NCI-H2081 (cell line): ENCODE data around the gene PA2G4.
"Not testable (repeated sequence)": the region's sequence is repeated elsewhere in the genome, so short reads cannot be mapped to it uniquely, and the experiment has no call there.

ENCODE experiments used
- DNase-seq, 2 experiments: peaks; one replicate each; lab custom pipeline; 2025; lab: John Stamatoyannopoulos, UW

Gene PA2G4

DNA sequence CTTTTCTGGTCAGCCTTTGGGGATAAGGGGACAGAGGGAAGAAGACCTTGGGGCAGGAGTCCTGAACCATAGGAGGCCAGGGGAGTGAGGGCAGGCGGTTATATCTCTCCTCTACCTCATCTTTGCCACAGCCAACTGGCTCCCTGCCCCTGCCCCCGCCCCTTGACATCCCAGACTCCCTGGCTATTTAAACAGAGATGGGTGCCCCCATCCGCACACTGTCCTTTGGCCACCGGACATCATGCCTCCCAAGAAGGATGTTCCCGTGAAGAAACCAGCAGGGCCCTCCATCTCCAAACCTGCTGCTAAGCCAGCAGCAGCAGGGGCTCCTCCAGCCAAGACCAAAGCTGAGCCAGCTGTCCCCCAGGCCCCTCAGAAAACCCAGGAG lies 49.3 kb downstream of the PA2G4 start:
- DNase-seq: no peak

DNA sequence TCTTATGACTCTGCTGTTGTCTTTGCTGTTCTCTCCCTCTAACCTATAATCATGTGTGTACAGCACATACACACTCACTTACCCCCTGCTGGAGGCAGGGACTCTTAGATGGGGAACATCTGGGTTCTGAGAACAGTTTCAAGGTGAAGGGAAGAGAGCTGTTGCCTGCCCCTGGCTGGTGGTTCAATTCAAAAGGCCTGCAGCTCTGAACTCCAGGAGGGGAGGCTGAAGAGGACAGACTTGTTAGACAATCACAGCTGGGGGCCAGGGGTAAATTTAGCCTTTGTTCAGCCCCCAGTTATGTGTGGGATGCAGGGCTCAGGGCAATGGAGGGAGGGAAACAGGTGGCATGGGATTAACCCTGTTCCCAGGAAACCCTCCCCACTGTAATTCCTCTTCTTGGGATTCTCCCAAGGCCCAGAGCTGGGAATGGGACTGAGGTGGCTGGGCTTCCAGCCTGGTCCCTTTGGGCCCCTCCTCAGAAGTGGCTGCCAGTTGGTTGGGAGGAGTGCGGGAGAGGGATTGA lies 50.0 kb downstream of the PA2G4 start:
- DNase-seq: peak in 1 of 2 experiments; percentile 27

DNA sequence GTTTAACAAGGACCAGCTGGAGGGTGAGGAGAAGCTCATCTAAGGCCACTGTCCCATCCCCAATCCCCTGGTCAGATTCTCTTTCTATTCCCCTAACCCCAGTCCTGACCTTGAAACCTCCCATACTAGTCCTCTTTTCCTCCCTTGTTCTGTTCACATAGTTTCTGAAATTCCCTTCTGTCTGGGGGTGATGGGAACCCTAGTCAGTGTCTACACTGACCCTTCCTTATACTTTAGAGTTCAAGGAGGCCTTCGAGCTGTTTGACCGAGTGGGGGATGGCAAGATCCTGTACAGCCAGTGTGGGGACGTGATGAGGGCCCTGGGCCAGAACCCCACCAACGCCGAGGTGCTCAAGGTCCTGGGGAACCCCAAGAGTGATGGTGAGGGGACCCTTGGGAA lies 50.5 kb downstream of the PA2G4 start:
- DNase-seq: no peak

DNA sequence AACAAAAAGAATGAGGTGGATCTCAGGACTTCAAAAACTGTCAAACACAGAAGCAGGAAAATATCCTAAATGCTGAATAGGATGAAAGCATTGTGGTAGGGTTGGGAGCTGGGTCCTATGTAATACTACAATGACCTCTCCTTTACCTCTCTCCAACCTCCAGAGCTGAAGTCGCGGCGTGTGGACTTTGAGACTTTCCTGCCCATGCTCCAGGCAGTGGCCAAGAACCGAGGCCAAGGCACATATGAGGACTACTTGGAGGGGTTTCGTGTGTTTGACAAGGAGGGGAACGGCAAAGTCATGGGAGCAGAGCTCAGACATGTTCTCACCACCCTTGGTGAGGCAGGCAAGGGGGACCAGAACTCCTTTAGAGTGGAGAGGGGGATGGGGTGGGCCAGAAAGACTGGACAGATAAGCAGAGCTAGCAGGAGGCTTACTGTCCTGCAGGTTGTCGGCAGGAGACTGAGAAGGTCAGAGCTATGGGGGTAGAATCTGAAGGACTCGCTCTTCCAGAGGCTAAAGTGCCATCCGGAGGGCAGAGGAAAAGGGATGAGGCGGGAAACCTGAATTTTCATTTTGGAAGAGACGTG lies 51.0 kb downstream of the PA2G4 start:
- DNase-seq: no peak

DNA sequence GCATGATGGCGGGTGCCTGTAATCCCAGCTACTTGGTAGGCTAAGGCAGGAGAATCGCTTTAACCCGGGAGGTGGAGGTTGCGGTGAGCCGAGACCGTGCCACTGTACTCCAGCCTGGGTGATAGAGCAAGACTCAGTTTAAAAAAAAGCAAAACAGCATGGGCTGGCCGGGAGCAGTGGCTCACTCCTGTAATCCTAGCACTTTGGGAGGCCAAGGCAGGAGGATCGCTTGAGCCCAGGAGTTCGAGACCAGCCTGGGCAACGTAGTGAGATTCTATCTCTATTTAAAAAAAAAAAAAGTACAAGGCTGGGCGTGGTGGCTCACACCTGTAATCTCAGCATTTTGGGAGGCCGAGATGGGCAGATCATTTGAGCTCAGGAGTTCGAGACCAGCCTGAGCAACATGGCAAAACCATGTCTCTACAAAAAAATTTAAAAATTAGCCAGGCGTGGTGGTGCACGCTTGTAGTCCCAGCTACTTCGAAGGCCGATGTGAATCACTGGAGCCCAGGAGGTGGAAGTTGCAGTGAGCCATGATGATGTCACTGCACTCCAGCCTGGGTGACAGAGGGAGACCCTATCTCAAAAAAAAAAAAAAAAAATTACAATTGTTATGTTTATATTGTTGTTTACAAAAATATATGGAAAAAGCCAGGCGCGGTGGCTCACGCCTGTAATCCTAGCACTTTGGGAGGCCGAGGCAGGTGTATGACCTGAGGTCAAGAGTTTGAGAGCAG lies 52.3 kb downstream of the PA2G4 start:
- not testable (repeated sequence) for DNase-seq

DNA sequence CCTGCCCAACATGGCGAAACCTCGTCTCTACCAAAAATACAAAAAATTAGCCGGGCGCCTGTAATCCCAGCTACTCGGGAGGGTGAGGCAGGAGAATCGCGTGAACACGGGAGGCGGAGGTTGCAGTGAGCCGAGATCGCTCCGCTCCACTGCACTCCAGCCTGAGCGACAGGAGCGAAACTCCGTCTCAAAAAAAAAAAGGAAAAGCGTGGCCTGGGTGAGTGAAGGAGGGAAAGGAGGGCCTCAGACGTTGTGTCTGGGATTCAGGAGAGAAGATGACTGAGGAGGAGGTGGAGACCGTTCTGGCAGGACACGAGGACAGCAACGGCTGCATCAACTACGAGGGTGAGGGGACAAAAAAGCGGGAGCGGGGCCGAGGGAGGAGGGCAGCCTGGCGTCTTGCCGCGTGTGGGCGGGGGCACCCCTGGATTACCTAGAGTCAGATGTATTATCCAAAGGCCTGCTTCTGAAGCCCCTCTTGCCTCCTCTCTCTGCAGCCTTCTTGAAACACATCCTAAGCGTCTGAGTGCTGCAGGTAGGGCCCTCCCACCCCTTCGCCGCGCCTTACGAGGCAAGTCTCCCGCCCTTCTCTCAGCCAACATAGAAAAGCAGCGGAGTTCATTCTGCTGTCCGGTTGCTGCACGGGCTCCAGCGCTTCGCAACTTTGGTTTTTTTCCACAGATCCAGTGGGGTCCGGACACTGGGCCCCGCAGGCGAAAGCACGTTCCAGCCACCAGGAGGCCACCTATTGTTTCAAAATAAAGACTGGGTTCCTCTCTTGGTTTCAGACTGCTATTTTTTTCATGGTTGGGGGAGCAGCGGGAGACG lies 53.1 kb downstream of the PA2G4 start:
- DNase-seq: peak; percentile 80 to 84

DNA sequence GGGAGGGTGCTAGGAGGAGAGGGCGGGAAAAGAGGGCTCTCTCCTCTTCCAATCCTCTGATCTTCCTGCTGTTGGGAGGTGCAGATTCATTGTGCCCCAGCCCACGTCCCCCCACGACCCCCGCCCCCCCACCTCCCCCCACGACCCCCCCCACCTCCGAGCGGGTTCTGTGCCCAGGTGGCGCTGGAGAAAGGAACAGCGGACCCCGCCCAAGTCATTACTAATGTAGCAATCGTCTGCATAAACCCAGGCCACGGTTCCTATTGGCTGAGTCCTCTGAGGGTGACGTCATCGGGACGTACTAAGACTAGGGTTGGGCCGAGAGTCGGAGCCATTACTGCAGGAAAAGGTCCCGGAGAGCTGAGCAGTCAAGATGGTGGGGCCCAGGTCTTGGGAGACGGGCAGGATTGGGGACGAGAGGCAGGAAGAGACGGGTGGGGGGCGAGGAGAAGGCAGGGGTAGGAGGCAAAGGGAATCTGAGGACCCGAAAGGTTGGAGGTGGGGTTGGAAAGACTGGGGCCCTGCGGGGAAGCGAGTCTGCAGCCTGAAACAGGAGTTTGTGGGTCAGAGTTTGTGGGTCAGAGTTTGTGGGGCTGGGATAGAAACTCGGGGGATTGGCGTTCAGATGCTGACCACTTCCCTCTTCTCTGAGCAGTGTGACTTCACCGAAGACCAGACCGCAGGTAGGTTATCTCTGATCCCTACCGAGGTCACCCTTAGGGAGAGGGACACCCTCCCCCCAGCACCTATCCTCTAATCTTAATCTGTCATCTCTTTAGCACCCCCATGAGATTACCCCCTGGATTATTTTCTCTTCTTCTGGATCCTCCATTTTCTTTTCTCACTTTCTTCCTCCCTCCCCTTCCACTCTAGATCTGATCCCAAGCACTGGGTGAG lies 53.9 kb downstream of the PA2G4 start, which contains the start of gene MYL6:
MYL6 (plus strand) TSS at position 331 of the 897 bp plus-strand sequence; CDS start at position 374, 43 bp downstream.
- DNase-seq: peak; percentile 99

DNA sequence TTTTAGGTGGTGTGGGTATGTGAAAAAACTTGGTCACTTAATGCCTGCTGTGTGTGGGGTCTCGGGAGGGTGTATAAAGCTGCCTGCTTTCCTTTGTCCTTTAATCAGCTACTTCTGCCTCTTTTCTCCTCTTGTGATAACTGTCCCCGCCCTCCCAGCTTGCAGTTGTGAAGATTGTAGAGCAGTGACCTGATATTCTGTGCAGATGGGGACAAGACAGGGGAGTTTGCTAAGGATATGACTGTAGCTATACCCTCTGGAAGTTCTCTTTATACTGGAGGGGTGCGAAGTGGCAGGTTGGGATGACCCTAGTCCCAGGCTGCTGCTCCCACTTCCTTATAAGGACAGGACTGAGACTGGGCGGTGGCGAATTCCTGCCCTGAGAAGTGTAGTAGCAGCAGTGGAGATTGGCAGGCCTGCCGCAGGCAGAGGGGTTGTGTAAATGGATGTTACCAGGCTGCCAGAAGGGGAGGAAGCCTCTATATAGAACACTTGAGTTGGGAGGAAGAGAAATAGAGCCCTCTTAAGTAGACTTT lies 54.6 kb downstream of the PA2G4 start:
- peak in 1 of 2 experiments; percentile 56 for DNase-seq

DNA sequence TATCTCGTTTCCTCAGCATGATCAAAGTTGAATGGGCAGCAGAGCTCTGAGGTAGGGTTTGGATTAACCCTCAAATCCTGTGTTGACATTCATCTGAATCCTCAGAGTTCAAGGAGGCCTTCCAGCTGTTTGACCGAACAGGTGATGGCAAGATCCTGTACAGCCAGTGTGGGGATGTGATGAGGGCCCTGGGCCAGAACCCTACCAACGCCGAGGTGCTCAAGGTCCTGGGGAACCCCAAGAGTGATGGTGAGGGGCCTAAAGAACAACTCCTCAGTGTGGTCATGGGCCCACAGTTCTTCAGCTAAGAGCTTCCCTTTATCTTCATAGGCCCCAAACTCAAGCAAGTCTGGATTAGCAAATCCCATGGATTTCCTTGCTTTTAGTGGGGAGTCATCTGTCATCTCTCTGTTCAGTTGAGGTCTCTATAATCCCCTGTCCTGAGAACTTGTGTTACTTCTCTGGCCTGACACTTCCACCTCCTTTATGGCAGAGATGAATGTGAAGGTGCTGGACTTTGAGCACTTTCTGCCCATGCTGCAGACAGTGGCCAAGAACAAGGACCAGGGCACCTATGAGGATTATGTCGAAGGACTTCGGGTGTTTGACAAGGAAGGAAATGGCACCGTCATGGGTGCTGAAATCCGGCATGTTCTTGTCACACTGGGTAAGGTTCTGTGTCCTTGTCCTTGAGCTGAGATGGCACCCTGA lies 55.3 kb downstream of the PA2G4 start:
- peak in 1 of 2 experiments; percentile 17 for DNase-seq

DNA sequence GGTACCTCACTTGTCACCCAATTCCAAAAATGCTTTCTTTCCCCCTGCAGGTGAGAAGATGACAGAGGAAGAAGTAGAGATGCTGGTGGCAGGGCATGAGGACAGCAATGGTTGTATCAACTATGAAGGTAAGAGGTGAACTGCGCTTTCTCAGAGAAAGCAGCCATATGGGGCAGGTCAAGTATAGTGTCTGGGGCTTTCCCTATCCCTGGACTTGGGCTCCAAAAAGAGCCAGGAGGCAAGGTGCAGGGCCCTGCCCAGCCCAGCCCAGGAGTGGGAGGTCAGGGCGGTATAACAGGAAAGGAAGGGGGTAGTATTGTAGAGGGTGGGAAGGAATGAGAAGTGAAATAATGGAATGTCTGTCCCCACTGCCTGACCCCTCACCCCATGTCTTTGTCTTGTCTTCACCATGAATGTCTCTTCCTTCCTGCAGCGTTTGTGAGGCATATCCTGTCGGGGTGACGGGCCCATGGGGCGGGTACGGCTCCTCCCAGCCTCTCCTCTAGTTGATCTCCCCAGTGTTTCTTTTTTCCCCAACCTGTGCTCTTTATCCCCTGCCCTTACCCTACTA lies 55.9 kb downstream of the PA2G4 start:
- DNase-seq: peak in 1 of 2 experiments; percentile 17

DNA sequence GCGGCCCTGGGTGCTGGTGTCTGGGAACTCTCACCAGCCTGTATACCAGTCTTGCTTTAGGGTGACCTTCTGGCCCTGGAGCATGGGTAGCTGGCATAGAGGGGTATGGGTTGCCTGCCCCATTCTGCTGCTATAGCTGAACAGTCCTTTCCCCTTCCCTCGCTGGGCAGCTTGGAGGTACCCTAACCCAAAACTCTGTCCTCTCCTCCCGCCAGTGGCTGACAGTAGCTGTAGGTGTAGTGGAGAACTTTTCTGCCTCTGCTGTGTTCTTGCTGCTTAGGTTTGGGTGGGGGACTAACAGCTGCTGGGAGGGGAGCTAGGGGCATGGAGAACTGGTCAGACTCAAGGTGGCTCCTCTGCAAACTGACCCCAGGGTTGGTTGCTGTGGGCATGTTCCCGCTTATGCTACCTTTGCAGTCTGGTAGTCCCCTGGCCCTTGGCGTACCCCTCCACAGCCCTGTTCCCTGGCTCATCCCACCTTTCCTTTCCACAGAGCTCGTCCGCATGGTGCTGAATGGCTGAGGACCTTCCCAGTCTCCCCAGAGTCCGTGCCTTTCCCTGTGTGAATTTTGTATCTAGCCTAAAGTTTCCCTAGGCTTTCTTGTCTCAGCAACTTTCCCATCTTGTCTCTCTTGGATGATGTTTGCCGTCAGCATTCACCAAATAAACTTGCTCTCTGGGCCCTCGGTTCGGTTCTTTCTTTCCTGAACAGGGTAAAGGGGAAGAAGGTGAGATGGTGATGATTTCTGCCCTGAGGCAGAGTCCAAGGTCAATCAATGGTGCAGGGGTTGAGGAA lies 56.7 kb downstream of the PA2G4 start:
- no peak for DNase-seq

DNA sequence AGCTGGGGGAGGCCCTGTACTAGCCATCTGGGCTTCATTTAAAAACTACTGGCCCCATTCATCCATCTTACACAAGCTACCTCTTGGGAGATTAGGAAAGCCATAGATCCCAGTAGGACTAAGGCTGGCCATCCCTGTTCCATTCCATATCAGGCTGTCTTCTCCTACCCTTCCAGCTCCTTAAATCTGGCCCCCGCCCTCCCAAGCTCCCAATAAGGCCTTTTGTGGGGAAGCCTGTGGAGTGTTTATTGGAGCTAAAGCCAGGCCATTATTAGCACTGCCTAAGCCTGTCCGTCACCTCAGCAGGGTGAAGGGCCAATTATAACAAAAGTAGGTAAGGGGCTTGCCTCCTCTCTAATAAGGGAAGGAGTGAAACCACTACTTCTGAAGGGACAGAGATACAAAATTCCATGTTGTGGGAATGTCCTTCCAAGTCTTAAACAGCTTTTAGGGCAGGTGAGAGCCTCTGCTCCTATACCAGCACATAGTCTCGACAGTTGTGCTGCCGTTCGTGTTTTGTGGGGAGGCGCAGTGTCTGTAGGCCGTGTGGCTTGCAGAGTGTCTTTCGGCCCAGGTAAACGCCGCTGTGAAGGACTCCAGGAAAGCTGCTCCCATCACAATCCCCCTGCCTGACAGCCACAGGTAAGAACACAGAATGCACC lies 57.5 kb downstream of the PA2G4 start:
- no peak for DNase-seq

DNA sequence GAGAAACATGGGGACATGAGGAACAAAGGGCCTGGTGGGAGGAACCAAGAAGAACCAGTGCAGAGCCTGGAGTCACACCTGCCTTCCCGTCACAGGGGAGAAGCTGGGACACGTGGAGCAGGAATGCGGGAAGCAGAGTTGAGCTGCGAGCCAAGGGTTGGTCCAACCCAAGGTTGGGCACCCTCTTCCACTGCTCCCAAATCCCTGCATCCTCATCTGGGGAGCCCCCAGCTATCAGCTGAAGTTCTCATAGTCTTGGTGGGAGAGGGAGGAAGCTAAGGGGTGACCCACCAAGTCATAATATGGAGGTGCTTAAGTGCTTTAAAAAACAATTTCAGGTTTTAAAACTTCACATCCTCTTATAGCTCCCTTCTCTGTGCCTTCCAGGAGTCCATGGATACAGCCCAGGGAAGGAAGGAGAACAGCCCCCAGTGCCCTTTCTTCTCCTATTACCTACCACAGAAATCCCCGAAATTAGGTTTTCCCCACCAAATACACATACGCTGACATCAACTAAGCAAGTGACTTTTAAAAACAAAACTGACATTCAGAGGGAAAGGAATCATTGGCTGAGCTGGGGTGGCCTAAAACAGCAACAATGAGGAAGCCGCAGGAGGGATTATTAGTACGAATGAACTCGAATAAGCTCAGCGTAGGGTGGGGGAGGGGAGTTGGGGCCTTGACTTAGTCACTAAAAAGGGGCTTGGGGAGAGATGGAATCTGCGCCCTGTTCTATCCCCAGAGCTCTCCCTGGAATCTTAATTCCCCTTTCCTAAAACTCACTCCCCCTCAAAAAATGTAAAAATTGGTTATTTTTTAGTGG lies 58.3 kb downstream of the PA2G4 start:
- no peak for DNase-seq
